TTC549 (cell line): ENCODE data around the gene TPSD1.
"Not testable (repeated sequence)": the region's sequence is repeated elsewhere in the genome, so short reads cannot be mapped to it uniquely, and the experiment has no call there.

Experiments used
- FAIRE-seq: peaks from 2 replicates; lab custom pipeline; 2012; peaks lifted over from hg19 to GRCh38; lab: Jason Lieb, UNC

TPSD1 gene

GRCh38 chr16:1263591-1264344 is 7.9 kb downstream of the TPSD1 start:
- FAIRE-seq: no peak

GRCh38 chr16:1264345-1265089 is 8.6 kb downstream of the TPSD1 start:
- FAIRE-seq: no peak

DNA sequence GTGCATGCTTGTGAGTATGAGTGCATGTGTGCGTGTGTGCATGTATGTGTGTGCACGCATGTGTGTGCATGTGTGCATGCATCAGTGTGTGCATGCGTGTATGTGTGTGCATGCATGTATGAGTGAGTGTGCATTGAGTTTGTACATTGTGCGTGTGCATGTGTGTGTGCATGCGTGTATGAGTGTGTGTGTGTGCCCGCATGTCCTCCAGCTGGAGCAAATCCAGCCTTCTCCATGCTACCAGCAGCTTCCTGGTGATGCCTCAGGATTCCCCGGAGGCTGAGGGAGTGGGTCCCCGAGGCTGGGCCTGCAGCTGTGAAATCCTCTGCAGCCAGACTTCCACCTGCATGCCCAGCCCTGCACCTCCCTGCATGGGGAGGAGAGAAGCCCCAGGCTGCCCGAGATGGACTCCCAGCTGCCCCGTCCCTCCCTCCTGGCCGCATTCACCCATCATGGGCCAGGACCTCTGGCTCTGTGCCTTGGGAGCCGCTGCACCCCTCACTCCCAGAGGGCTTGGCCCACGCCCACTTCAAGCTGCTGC is 9.3 kb downstream of the TPSD1 start:
- FAIRE-seq: no peak

GRCh38 chr16:1265826-1266225 is 10.0 kb downstream of the TPSD1 start:
- FAIRE-seq: no peak

DNA sequence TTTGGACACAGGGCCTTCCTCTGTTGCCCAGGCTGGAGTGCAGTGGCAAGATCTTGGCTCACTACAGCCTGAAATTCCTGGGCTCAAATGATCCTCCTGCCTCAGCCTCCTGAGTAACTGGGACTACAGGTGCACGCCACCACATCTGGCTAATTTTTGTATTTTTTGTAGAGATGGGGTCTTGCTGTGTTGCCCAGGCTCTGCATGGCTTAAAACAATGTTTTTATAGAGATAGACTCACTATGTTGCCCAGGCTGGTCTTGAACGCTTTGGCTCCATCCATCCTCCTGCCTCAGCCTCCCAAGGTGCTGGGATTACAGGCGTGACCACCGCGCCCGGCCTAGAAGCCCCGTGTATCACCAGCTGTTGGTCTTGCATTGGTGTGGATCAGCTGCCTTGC is 13.5 kb downstream of the TPSD1 start:
- FAIRE-seq: not testable (repeated sequence)

- no peak for FAIRE-seq
These were observed 15.5 kb downstream of the TPSD1 start for GRCh38 chr16:1271380-1271723.

GRCh38 chr16:1271724-1272413 is 16.0 kb downstream of the TPSD1 start:
- FAIRE-seq: not testable (repeated sequence)

GRCh38 chr16:1272453-1273198 is 16.8 kb downstream of the TPSD1 start:
- no peak for FAIRE-seq

- no peak for FAIRE-seq
These were observed 17.9 kb downstream of the TPSD1 start for GRCh38 chr16:1273816-1274215.

- no peak for FAIRE-seq
These were observed 18.9 kb downstream of the TPSD1 start for GRCh38 chr16:1274767-1275166.

DNA sequence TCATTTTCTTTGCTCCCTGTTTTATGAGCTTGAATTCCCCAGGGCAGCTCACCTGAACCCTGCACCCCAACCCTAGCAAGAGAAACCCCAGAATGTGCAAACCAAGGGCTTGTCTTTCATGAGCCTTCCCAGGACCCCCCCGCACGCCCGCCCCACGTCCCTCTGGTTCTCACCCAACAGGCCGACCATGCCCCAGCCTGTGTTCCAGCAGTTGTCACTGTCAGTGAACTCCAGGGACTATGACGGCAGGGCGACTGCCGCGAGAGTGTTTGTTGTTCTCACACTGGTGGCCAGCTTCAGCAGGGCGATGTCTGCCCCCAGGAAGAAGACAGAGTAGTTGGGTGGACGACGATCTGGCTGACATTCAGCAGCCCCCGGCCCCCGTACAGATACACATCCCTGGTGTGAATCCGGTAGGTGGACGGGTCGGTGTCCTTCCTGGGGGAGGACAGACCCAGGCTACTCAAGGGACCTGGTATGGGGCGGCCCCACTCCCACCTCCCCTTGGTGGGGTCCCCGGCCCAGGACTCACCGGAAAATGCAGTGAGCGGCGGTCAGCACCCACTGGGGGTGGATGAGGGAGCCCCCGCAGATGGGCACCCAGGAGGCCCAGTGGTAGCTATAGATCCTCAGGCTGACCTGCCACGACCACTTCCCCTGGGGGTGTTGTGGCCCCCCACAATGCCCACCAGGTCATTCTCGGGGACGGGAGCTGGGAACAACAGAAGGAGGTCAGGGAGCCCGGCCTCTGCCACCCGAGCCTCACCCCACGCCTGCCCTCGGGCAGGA is 20.1 kb downstream of the TPSD1 start:
- no peak for FAIRE-seq

DNA sequence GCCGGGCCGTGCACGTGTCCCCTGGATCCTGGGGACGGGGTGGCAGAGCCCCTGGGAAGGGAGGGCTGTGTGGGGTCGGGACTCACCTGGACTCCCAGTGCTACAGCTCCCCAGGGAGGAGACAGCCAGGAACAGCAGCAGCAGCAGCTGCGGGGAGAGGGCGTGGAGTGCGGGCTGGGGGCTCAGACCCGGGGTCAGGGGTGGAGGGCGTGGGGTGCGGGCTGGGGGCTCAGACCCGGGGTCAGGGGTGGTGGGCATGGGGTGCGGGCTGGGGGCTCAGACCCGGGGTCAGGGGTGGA is 20.7 kb downstream of the TPSD1 start:
- no peak for FAIRE-seq

GRCh38 chr16:1277151-1277598 is 21.3 kb downstream of the TPSD1 start:
- no peak for FAIRE-seq

GRCh38 chr16:1277617-1278282 is 21.9 kb downstream of the TPSD1 start:
- FAIRE-seq: no peak

DNA sequence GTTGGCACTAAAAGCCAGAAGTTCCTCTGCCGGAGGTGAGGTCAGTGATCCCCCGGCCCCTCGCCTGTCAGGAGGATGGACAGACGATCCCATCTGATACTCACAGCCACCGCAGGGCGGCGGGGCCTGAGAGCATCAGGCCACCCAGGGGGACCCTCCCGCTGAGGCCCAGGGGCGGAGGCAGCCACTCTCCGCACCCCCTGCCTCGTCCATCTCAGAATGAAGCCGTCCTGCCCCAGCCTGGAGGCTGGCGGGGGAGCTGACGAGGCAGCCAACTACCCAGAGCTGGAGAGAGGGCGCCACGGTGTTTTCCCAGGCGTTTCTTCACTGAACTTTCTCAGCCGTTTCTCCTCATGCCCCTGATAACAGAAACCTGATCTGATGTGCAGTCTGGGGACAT is 22.6 kb downstream of the TPSD1 start:
- no peak for FAIRE-seq

GRCh38 chr16:1279081-1279944 is 23.4 kb downstream of the TPSD1 start:
- no peak for FAIRE-seq

DNA sequence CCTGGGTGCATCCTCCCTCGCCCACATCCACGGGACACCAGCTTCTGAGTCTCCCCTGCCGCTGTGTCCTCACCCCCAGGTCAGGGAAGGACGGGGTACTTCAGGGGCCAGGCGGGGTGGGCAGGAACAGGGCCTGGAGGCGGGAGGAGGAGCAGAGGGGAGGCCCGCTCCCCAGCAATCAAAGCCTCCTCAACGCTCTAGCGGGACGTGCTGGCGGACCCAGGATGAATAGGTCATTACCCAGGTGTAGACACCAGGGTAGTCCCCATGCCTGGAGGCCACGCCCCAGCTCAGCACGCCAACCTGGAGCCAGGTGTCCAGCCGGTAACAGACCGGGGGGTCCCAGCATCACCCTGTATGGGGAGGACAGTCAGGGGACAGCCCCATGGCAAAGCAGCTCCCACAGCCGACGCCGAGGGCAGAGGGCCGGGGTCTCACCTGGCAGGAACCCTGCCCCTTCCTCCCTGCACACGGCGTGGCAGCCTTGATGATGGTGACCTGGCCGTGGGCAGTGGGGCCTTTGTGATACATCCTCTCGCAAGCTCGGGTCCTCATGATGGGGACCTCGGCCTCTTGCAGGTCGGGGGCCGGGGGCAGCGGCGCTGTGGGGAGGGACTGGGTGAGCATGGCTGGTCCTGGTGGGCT is 24.2 kb downstream of the TPSD1 start:
- FAIRE-seq: no peak

DNA sequence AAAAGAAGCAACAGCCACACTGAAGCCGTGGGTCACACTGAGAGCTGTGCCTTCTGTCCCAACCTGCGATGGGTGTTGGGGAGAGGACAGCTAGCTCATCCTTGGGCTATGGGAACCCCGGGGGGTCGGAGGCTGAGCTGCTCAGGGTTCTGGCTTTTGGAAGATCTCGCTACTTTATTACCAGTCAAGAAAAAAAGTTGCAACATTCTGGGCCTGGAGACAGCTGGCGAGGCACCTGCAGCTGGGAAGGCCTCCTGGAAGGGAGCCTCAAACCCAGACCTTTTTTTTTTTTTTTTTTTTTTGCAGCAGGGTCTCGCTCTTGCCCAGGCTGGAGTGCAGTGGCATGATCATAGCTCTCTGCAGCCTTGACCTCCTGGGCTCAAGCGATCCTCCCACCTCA is 24.9 kb downstream of the TPSD1 start:
- FAIRE-seq: no peak

GRCh38 chr16:1281517-1281916 is 25.6 kb downstream of the TPSD1 start:
- no peak for FAIRE-seq
